OCI-LY3 (cell line): ENCODE data around the gene GTF2IRD1.

ENCODE experiments used
- H2AFZ ChIP-seq: fragments of 200-600, 300-600 bp; shearing (Covaris generic); 2 replicates; pipeline ENCODE4 v1.6.0; 2014; ENCODE audit warnings: antibody characterized with exemption, low read depth, low read length
- H3K27ac ChIP-seq: fragments of 200-600, 300-600 bp; sonication (generic); 2 replicates; pipeline ENCODE4 v1.5.1; 2014; ENCODE audit warnings: mild to moderate bottlenecking, low read length, moderate library complexity, mixed read lengths
- H3K27me3 ChIP-seq: fragments of 200-600, 300-600 bp; sonication (generic); 2 replicates; pipeline ENCODE4 v1.6.1; 2014; ENCODE audit warnings: low read depth, low read length, mixed read lengths
- H3K36me3 ChIP-seq: fragments of 200-600, 300-600 bp; sonication (generic); replicated peaks from 2 replicates; pipeline ENCODE3; 2014; ENCODE audit warnings: low read depth, low read length, mixed read lengths
- H3K4me1 ChIP-seq: fragments of 300-600, 200-600 bp; sonication (generic); 2 replicates; pipeline ENCODE4 v1.6.1; 2014; ENCODE audit warnings: low read length, mixed read lengths
- H3K4me2 ChIP-seq: fragments of 200-600, 300-600 bp; sonication (generic); 2 replicates; pipeline ENCODE4 v1.6.1; 2014; ENCODE audit warnings: low read length, mixed read lengths
- H3K4me3 ChIP-seq: fragments of 300-600, 200-600 bp; sonication (generic); 2 replicates; pipeline ENCODE4 v1.5.1; 2014; ENCODE audit warnings: antibody characterized with exemption, mild to moderate bottlenecking, low read length, moderate library complexity
- H3K79me2 ChIP-seq: fragments of 300-600, 200-600 bp; shearing (Covaris generic); 2 replicates; pipeline ENCODE4 v1.6.1; 2014; ENCODE audit warnings: mild to moderate bottlenecking, low read length, mixed read lengths
- H3K9ac ChIP-seq: fragments of 300-600, 200-600 bp; shearing (Covaris generic); 2 replicates; pipeline ENCODE4 v1.6.0; 2014; ENCODE audit warnings: mild to moderate bottlenecking, low read length, moderate library complexity
- H3K9me3 ChIP-seq: fragments of 200-600, 300-600 bp; shearing (Covaris generic); 2 replicates; pipeline ENCODE4 v1.6.1; 2014; ENCODE audit warnings: low read length, mixed read lengths; ENCODE audit not compliant: insufficient read depth
- H4K20me1 ChIP-seq: fragments of 200-600, 300-600 bp; sonication (generic); 2 replicates; pipeline ENCODE4 v1.6.1; 2016; ENCODE audit warnings: low read length, mixed read lengths; ENCODE audit not compliant: insufficient read depth
- CTCF ChIP-seq: fragments of 200-600, 300-600 bp; sonication (generic); IDR thresholded peaks from 2 replicates; pipeline ENCODE4 v1.5.1; 2014; ENCODE audit warnings: antibody characterized with exemption, low read length, low read depth
- EZH2phosphoT487 ChIP-seq: fragments of 200-600 bp; shearing (Covaris generic); IDR thresholded peaks from 2 replicates; pipeline ENCODE4 v1.6.1; 2018; ENCODE audit warnings: antibody characterized with exemption, mixed run types, low read depth

The GTF2IRD1 gene

DNA sequence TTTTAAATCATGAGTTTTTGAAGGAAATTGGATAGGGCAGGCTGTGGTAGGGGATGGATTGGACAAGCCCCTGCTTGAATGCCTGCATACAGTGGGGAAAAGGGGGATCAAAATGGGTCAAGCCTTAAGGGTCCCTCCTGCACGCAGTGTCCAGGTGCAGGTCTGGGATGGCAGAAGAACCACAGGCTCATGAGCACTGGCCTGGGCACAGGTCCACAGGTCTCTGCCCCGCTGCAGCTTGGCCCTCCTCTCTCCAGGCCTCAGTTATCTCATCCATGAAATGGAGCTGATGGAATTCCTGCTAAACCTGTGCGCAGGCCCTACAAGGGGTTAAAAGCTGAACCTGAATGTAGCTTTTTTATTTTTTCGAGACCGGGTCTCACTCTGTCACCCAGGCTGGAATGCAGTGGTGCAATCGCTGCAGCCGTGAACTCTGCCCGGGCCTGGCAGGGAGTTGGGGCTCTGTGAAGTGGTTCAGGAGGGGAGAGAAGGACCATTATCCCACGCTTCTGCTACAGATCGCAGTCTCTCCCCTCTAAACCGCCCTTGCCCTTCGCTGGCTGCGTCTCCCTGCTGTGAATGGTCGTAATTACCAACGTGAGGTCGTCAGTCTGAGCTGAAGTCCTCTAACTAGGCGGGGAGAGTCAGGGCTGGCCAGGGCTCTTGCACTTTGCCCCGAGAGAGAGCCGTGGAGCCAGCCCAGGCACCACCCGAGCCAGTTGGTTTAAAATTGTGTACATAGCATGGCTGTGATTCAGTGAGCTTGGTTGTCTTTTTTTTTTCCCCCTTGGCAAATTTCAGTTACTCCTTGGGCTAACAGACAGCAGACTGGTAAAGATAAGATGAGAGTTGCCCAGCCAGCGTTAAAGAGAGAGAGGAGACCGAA is 126.3 kb downstream of the GTF2IRD1 start:
- Histone ChIP-seq H3K27me3 (no peaks in the 10 kb centered on the region), H3K9ac (no peak overlapping the region), H3K4me3 (no peak overlapping the region), H3K4me1 (no peaks in the 10 kb centered on the region), H3K36me3 (no peaks in the 10 kb centered on the region), H4K20me1 (no peaks in the 10 kb centered on the region), H3K27ac (no peak overlapping the region), H3K4me2 (no peak overlapping the region), H3K9me3 (no peaks in the 10 kb centered on the region), H2AFZ (no peak overlapping the region), H3K79me2 (no peaks in the 10 kb centered on the region)
- TF ChIP-seq CTCF (no peak), EZH2phosphoT487 (no peak)

- Histone ChIP-seq H3K4me1 (no peaks in the 10 kb centered on the region; the same call in 1 of the 2 replicates), H3K9ac (no peak overlapping the region), H3K27me3 (no peaks in the 10 kb centered on the region), H3K4me2 (no peak overlapping the region), H3K36me3 (no peaks in the 10 kb centered on the region), H3K27ac (no peak overlapping the region), H3K9me3 (no peaks in the 10 kb centered on the region), H4K20me1 (no peaks in the 10 kb centered on the region), H3K4me3 (no peak overlapping the region), H2AFZ (no peak overlapping the region), H3K79me2 (no peaks in the 10 kb centered on the region)
- TF ChIP-seq CTCF = no peak
- no peak for TF ChIP-seq EZH2phosphoT487
Measured at GRCh38 chr7:74581916-74582440, 128.3 kb downstream of the GTF2IRD1 start.

- Histone ChIP-seq H3K27ac (no peak overlapping the region), H3K9ac (no peak overlapping the region), H3K4me3 (no peak overlapping the region), H4K20me1 (no peaks in the 10 kb centered on the region), H3K79me2 (no peaks in the 10 kb centered on the region), H3K4me2 (no peak overlapping the region), H3K36me3 (no peaks in the 10 kb centered on the region), H3K4me1 (peaks cover 5% of the 10 kb centered on the region), H3K27me3 (no peaks in the 10 kb centered on the region), H3K9me3 (no peaks in the 10 kb centered on the region), H2AFZ (no peak overlapping the region)
- TF ChIP-seq CTCF (no peak), EZH2phosphoT487 (no peak)
Measured at GRCh38 chr7:74582447-74583039, 128.8 kb downstream of the GTF2IRD1 start.

DNA sequence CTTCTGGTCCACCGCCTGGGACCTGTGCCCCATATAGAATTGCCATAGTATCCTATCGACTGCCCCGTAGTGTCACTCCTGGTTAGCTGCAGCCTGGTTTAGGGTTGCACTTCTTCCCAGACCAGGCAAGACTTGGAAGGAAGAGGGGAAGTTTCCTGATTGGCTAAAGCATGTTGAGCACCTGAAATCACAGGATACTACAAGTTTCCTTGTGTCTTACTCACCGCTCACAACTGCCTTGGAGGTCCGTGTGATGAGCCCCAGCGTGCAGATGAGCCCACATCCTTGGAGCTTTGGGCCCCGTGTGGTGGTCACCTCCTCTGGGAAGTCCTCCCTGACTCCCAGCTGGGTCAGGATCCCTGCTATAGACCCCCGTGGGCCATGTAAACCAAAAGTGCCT is 129.9 kb downstream of the GTF2IRD1 start:
- no peak overlapping the region for H3K9ac ChIP-seq
- no peaks in the 10 kb centered on the region for H4K20me1 ChIP-seq
- no peak overlapping the region for H3K4me2 ChIP-seq
- peaks cover 8% of the 10 kb centered on the region for H3K4me1 ChIP-seq
- TF ChIP-seq CTCF = no peak
- no peak overlapping the region for H2AFZ ChIP-seq
- no peaks in the 10 kb centered on the region for H3K36me3 ChIP-seq
- no peak overlapping the region for H3K4me3 ChIP-seq
- H3K9me3 ChIP-seq = no peaks in the 10 kb centered on the region
- H3K27me3 ChIP-seq = no peaks in the 10 kb centered on the region
- H3K27ac ChIP-seq = no peak overlapping the region
- H3K79me2 ChIP-seq = no peaks in the 10 kb centered on the region
